ENCODE measurements around the gene DHCR24.
A peak's percentile ranks its signal among the peaks of the same experiment; 100 is the strongest.
"Not testable (repeated sequence)": the region's sequence is repeated elsewhere in the genome, so short reads cannot be mapped to it uniquely, and the experiment has no call there.

DHCR24 gene

DNA sequence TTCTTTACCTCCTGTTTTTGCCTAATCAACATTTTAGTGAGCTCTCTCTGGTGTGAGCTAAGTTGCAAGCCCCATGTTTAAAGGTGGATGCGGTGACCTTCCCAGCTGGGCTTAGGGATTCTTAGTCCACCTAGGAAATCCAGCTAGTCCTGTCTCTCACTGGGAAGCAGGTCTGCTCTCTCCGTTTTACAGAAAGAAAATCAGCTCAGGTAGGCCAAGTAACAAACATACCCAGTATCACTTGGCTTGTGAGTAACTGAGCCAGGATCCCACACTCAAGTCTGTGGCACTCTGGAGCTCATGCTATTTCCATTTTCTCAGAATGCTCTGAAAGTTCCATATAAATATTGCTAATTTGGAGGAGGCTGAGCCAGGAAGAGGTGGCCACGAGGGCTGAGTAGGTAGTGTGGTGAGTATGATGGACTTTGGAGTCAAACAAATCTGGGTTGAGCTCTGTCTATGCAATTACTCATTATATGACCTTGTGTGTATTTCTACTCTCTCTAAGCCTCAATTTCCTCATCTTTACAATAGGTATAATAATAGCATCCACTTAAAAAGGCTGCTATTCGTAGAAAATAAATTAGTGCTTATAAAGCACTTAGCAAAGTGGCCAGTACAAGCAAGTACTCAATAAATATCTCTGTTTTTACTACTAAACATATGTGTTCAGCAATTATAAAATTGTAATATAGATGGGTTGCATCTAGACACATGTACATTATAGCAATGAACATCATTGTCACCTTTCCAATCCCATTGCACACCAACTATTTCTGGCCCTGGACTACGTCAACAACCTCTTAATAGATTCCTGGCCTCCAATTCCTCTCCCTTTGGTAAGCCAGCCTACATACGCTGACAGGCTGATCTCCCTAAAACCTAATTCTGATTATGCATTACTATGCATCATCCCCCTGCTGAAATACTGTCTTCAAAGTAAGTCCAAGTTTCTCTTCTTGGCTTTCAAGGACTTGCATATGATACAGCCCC is 32.7 kb upstream of the DHCR24 start:
- H3K4me3 Mint-ChIP-seq = no peak overlapping the region
- peaks cover 17% of the 10 kb centered on the region for H3K27me3 Mint-ChIP-seq (ENCODE audit: low read depth)
- TF ChIP-seq, protein P1, sequence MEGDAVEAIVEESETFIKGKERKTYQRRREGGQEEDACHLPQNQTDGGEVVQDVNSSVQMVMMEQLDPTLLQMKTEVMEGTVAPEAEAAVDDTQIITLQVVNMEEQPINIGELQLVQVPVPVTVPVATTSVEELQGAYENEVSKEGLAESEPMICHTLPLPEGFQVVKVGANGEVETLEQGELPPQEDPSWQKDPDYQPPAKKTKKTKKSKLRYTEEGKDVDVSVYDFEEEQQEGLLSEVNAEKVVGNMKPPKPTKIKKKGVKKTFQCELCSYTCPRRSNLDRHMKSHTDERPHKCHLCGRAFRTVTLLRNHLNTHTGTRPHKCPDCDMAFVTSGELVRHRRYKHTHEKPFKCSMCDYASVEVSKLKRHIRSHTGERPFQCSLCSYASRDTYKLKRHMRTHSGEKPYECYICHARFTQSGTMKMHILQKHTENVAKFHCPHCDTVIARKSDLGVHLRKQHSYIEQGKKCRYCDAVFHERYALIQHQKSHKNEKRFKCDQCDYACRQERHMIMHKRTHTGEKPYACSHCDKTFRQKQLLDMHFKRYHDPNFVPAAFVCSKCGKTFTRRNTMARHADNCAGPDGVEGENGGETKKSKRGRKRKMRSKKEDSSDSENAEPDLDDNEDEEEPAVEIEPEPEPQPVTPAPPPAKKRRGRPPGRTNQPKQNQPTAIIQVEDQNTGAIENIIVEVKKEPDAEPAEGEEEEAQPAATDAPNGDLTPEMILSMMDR (IDR thresholded peaks at IDR 0.05; ENCODE audit: unreplicated experiment in 3 of 3) = no peak
- H3K36me3 Mint-ChIP-seq (ENCODE audit: low read depth) = no peaks in the 10 kb centered on the region
- no peak overlapping the region for H3K27ac Mint-ChIP-seq
- no peaks in the 10 kb centered on the region for H3K4me1 Mint-ChIP-seq
- peaks cover 3% of the 10 kb centered on the region for H3K9me3 Mint-ChIP-seq

DNA sequence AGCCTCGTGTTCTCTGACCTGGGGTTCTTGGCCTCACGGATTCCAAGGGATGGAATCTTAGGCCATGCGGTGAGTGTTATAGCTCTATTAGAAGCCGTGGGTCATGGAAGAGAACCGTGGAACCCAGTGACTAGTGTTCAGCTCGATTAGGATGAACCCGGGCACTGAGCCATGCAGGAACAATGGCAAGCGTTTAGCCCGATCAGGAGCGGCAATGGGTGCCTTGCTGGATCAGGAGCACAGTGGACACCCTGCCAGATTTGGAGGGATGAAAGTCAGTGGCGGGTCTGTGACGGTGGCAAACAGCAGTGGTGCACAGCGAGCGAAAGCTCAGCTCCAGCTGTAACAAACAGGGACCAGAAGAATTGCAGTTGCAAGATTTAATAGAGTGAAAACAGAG is 24.1 kb upstream of the DHCR24 start:
- not testable (repeated sequence) for H3K9me3 Mint-ChIP-seq; H3K4me3 Mint-ChIP-seq; H3K27ac Mint-ChIP-seq; H3K36me3 Mint-ChIP-seq (ENCODE audit: low read depth); H3K4me1 Mint-ChIP-seq
- H3K27me3 Mint-ChIP-seq (ENCODE audit: low read depth) = peaks cover 13% of the 10 kb centered on the region

DNA sequence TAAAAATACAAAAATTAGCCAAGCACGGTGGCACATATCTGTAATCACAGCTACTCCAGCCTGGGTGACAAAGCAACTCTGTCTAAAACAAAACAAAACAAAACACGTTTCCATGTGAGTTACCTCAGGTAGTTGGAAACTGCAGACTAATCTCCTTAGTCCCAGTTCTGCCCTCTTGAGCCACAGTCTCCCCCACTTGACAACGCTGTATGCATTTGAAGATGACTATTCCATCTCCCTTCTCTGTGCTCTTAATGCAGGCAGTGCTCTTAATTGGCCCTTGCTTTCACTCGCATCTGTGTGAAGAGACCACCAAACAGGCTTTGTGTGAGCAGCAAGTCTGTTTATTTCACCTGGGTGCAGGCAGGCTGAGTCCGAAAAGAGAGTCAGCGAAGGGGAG is 19.6 kb upstream of the DHCR24 start:
- Mint-ChIP-seq H3K4me1 (peaks cover 7% of the 10 kb centered on the region), H3K27ac (no peak overlapping the region), H3K36me3 (ENCODE audit: low read depth) (no peaks in the 10 kb centered on the region), H3K9me3 (no peaks in the 10 kb centered on the region), H3K27me3 (ENCODE audit: low read depth) (no peaks in the 10 kb centered on the region), H3K4me3 (no peak overlapping the region)
- TF ChIP-seq, protein P1 (IDR thresholded peaks at IDR 0.05; ENCODE audit: unreplicated experiment in 3 of 3) = no peak

DNA sequence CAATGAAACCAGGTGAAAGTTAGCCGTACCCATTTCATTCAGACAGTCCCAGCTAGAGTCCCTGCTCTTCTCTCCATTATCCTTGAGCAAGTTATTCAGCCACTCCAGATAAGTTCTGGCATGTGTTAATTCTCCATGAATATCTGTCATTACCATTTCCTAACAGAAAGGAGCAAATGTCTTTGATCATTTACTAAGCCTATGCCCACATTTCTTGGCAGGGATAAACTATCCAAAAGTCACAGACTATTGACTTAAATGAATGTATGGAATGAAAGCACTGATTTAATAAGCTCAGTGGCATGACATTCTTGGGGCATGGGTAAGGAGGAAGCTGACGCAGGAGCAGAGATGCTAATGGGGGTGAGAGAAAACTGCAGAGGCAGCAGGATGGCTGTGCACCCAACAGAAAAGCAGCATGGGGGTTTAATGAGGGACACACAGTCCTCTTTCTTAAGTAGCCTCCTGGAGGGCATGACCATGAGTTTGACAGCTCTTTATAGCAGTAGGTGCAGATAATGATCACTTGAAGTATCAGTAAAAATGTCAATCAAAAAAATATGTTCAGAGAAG is 17.6 kb upstream of the DHCR24 start:
- Mint-ChIP-seq H3K9me3 (no peaks in the 10 kb centered on the region), H3K36me3 (ENCODE audit: low read depth) (no peaks in the 10 kb centered on the region), H3K4me1 (peaks cover 7% of the 10 kb centered on the region), H3K4me3 (no peak overlapping the region), H3K27ac (peak overlapping the region; percentile 53 to 65 (median 60)), H3K27me3 (ENCODE audit: low read depth) (no peaks in the 10 kb centered on the region)
- TF ChIP-seq, protein P1 (IDR thresholded peaks at IDR 0.05; ENCODE audit: unreplicated experiment in 3 of 3) = no peak

DNA sequence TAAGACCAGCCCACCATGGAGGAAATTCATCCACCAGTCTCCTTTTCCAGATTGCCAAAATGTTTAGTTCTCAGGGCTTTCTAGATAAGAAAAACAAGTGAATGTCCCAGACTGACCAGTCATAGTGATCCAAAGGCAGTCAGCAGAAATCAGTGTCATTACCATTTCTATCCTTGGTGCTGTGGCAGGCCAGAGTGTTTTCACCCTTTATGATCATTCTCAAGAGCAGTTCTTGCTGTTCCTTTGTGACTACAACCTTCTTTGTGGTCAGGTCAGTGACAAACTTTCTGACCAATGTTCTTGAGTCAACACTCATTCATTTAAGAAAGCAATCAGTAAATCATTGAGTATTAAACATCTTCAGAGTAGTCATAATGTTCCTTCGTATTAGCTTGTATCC is 7.3 kb upstream of the DHCR24 start:
- Mint-ChIP-seq H3K27ac (no peak overlapping the region), H3K36me3 (ENCODE audit: low read depth) (no peaks in the 10 kb centered on the region), H3K4me3 (no peak overlapping the region), H3K9me3 (no peaks in the 10 kb centered on the region), H3K27me3 (ENCODE audit: low read depth) (no peaks in the 10 kb centered on the region), H3K4me1 (no peaks in the 10 kb centered on the region)
- TF ChIP-seq, protein P1 (IDR thresholded peaks at IDR 0.05; ENCODE audit: unreplicated experiment in 3 of 3) = no peak

DNA sequence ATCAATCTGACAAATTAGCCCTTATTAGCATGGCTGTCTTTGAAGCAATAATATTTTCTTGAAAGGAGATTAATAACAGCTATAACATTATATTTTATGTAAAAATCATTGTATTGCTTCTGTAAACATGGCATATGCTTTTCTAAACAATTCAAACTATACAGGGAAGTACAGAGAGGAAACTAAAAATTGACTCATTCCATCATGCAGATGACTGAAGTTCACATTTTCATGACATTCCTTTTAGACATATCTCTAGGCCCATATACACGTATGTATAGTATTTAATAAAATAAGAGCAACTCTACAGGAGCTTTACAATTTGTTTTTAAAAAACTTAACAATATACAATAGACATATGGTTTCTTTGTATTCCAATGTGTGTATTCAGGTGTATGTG is 5.6 kb upstream of the DHCR24 start:
- H3K27ac Mint-ChIP-seq = no peak overlapping the region
- no peaks in the 10 kb centered on the region for H3K36me3 Mint-ChIP-seq (ENCODE audit: low read depth)
- H3K27me3 Mint-ChIP-seq (ENCODE audit: low read depth) = no peaks in the 10 kb centered on the region
- no peaks in the 10 kb centered on the region for H3K9me3 Mint-ChIP-seq
- H3K4me1 Mint-ChIP-seq = peaks cover 5% of the 10 kb centered on the region
- TF ChIP-seq, protein P1 (IDR thresholded peaks at IDR 0.05; ENCODE audit: unreplicated experiment in 3 of 3) = no peak
- no peak overlapping the region for H3K4me3 Mint-ChIP-seq
